Measurements from ENCODE around the gene MPZL2.
A peak's percentile ranks its signal among the peaks of the same experiment; 100 is the strongest.

The MPZL2 gene

GRCh38 chr11:118223570-118223969 lies 40.5 kb downstream of the MPZL2 start:
- no peak for DNase-seq (ENCODE audit: low read depth in 4 of 4, low spot score in 1 of 4)

DNA sequence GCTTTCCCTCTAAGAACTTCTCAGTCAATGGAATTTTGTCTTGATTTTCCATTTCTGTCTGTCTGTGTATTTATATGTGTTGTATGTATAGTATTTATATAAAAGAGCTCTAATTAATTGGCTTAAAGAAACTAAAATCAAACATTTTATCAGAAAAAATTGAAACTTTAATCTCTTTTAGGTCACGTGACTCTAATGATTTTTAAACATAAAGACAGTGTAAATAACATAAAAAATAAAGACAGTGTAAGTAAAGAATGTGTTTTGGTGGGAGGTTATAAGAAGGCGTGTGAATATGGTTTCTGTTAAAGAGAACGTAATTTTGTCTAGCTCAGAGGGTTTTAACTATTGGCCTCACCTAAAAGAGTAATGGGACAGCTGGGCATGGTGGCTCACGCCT lies 41.7 kb downstream of the MPZL2 start:
- DNase-seq (ENCODE audit: low read depth in 4 of 4, low spot score in 1 of 4), result no peak

DNA sequence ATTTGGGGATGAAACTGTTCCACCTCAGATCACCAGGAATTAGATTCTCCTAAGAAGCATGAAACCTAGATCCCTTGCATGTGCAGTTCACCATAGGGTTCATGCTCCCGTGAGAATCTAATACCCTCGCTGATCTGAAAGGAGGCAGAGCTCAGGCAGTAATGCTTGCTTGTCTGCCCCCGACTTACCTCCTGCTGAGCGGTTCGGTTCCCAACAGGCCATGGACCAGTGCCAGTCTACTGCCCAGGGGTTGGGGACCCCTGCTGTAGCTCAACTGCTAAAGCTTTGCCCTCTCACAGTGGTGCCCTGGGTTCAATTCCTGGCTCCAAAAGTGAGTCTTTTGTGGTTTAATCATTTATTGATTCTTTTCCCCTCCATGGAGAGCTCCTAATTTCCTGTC lies 42.7 kb downstream of the MPZL2 start:
- DNase-seq (ENCODE audit: low read depth in 4 of 4, low spot score in 1 of 4), result no peak

- DNase-seq (ENCODE audit: low read depth in 4 of 4, low spot score in 1 of 4), result no peak
These were observed 44.4 kb downstream of the MPZL2 start for GRCh38 chr11:118219732-118220131.

GRCh38 chr11:118219244-118219643 lies 44.9 kb downstream of the MPZL2 start:
- no peak for DNase-seq (ENCODE audit: low read depth in 4 of 4, low spot score in 1 of 4)

- no peak for DNase-seq (ENCODE audit: low read depth in 4 of 4, low spot score in 1 of 4)
These were observed 46.5 kb downstream of the MPZL2 start for GRCh38 chr11:118217575-118217974.

- peak in 1 of 4 experiments; percentile 50 for DNase-seq (ENCODE audit: low read depth in 4 of 4, low spot score in 1 of 4)
These were observed 47.2 kb downstream of the MPZL2 start for GRCh38 chr11:118216621-118217481.

- no peak for DNase-seq (ENCODE audit: low read depth in 4 of 4, low spot score in 1 of 4)
These were observed 48.3 kb downstream of the MPZL2 start for GRCh38 chr11:118215765-118216164.

- no peak for DNase-seq (ENCODE audit: low read depth in 4 of 4, low spot score in 1 of 4)
These were observed 48.8 kb downstream of the MPZL2 start for GRCh38 chr11:118215262-118215661.

- no peak for DNase-seq (ENCODE audit: low read depth in 4 of 4, low spot score in 1 of 4)
These were observed 49.7 kb downstream of the MPZL2 start for GRCh38 chr11:118214210-118214914.

DNA sequence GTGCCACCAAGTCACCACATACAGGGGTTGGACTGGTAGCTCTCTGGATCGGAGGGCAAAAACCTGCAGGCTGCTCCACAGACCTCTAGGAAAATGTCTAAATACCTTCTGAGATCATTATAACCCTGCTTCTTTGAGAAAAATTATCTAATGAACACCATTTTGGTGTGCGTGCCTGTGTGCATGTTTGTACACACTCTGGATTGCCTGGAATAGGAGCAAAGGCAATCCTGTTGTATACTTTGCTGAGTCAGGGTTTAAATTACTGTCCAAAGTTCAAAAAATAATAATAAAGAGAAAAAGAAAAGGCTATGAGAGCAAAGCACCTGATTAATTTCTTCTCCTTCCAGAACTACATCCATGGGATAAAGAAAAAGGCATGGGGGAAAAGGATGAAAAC lies 50.3 kb downstream of the MPZL2 start:
- no peak for DNase-seq (ENCODE audit: low read depth in 4 of 4, low spot score in 1 of 4)

DNA sequence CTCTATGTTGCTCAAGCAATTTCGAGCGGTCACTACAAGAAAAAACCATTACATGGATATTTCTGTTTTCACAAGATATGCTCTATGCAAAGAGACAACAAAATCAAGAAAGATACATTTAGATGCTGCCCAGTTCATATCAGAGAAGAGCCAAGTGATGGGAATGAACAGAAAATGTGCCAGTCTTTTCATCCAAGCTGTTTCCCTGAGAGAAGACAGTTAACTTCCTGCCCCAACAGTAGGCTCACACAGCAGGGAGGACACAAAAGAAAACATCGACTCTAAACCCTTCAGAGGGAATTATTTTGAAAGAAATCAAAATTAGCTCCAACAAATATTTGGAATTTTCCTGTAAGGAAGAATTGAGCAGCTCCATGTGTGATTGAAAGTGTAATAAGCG lies 50.9 kb downstream of the MPZL2 start:
- no peak for DNase-seq (ENCODE audit: low read depth in 4 of 4, low spot score in 1 of 4)

DNA sequence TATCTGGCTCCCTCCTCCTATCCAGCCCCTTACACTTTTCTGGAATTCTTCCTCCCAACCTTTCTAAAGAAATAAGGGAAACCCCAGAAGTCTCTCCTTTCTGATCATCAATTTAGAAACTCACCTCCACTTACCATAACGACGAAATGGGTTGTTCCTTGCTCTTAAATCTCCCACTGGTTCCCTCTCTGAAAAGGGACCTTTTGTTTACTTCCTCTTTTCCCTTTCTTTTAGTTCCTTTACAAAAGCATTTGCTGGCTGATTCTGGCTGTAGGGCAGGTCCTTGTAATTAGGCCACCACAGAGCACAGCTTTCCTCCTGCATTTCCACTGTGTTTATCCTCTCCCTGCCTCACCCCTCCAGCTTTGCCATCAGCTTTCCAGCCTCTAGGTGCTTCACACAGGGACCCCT lies 51.3 kb downstream of the MPZL2 start:
- DNase-seq (ENCODE audit: low read depth in 4 of 4, low spot score in 1 of 4), result no peak

DNA sequence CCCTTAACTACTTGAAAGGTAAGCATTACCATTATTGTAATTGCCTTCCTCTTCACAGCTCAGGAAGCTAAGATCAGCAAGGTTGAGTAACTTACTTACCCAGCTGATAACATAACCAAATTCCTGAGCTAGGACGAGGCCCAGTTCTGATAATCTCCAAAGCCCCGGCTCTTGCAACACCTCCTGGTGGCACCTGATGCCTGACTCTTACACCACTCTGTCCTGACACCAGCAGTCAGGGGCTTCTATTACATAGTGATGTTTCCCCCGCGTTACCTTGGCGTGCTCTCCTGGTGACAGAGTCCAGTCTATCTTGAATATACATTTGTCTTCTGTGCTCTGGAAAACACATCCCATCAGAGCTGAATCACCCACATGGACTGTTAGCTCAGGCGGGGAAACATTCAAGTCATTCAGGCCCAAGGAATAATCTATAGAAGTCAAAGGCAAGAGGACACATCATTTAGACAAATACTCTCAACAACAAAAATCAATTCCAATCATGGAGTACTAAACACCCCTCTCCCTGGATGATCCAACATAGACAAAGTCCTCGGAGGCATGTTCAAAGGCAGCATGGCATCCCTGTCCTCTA lies 51.9 kb downstream of the MPZL2 start:
- DNase-seq (ENCODE audit: low read depth in 4 of 4, low spot score in 1 of 4), result no peak

DNA sequence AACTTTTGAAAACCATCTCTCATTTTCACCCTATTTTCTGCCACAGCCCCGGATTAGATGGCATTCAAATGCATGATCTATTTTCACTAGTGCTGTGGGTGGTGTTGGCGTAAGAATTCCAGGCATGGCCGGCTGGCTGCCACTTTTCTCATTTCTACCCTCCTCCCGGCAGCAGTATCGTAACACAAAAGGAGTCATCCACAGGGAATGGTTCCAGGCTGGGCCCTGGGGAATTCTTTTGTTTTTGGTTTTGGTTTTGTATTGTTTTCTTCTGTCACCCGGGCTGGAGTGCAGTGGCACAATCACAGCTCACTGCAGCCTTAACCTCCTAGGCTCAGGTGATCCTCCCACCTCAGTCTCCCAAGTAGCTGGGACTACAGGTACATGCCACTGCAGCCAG lies 53.1 kb downstream of the MPZL2 start:
- DNase-seq (ENCODE audit: low read depth in 4 of 4, low spot score in 1 of 4), result no peak

DNA sequence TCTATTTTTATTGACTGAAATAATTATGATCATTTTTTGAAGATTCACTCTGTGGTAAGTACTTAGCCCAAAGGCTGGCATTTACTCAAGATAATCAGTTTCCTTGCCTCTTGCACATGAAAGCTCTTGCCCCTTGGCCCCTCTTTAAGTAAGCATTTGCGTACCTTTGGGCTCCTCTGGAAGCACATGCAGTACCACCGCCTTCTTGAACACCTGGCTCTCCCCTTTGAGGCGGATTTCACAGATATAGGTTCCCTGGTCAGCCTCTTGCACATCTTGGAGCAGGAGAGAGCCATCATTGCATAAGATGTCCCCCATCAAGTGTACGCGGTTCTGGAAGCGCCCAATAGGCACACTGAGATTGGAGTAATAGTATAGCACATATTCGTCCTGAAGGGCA lies 53.8 kb downstream of the MPZL2 start:
- DNase-seq (ENCODE audit: low read depth in 4 of 4, low spot score in 1 of 4), result no peak

GRCh38 chr11:118209033-118209432 lies 55.1 kb downstream of the MPZL2 start:
- no peak for DNase-seq (ENCODE audit: low read depth in 4 of 4, low spot score in 1 of 4)

- no peak for DNase-seq (ENCODE audit: low read depth in 4 of 4, low spot score in 1 of 4)
These were observed 57.0 kb downstream of the MPZL2 start for GRCh38 chr11:118207079-118207478.

DNA sequence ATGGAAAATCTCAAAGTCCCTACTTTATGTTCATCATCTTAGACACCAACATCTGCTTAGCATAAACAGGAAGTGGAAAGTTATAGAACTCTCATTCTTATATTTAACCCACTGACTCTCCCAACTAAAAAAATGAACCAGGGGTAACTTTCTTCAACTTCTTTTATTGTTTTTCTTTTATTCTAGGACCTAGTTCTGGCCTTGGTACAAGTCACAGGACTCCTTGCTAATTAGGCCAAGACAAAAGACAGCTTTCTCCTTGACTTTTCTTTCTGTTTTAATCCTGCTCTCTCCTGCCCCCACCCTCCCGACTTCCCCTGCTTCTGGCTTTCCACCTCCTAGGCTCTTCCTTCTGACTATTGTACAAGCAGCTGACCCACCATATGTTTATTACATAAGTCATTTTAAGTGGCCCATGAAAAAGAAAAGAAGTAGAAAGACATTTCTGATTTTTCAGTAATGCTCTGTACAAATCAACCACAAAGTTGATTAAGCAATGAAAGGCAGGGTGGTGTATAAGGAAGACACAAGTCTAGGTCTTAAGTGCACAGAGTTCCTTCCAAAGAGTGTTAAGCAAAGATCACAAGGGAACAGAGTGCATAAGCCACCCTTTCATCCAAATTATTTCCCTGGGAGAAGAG lies 57.6 kb downstream of the MPZL2 start:
- DNase-seq (ENCODE audit: low read depth in 4 of 4, low spot score in 1 of 4), result no peak

DNA sequence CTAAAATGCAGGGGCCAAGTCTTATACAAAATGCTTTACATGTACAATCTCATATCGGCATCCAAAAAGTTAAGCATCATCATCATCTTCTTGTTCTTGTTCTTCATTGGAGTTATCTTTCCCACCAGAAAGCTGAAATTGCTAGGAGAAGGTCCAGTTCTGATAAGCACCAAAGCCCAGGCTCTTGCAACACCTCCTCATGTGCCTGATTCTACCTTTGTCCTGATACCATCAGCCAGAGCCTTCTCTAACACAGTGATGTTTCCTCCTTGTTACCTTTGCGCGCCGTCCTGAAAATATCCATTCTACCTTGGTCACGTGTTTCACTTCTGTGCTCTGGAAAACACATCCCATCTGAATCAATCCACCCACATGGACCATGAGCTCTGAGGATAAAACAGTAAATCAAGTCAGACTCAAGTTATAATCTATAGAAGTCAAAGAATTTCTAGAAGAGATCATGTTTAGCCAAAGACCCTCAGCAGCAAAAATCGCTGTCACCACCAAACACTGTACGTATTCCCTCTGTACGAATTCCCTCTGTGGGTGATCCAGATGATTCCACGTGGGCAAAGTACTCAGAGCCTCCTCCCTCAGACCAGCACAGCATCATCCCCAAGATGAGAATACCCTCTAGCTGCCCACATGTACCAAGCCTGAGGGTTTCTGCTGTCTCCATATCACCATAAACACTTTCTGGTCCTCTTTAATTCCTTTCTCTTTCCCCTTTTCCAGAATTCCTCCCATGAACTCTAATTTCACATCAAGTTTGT lies 58.3 kb downstream of the MPZL2 start:
- no peak for DNase-seq (ENCODE audit: low read depth in 4 of 4, low spot score in 1 of 4)
